Measurements from ENCODE around the gene SLC24A3.

The SLC24A3 gene

DNA sequence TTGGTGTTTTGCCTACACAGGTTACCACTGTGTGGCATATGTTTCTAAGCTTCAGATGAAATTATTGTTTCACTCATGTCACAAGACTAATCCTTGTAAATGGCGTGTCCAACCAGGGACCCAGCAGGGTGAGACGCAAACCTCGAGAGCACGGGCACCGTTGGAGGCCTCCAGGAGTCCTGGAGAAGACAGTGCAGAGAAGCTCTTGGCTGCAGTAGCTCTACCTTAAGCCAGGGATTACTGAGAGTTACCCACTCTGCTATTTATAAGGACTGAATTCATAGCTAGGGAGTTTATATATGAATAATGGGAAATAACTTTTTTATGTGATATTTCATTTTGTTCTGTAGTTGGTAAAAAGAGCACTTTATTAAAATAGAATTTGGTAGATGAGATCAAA, 137.4 kb downstream of the SLC24A3 start:
- no peak for DNase-seq

DNA sequence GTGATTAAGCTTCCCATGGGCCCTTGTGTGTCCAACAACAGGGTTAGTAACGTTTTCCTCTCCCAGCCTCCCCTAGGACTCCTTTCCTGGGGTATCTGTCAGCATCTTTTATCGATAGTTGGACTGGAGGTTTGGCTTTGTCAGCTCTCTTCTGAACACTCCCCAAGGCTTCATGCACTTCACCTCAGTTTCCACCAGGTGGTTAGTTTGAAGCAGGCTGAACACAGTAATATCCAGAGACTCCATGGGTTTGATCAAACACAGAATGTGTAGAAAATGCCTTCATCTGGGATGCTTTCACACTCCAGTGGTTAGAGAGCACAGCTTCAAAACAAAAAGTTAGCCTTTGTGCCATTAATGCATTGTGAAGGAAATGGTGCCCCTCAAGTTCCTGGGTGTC, 139.1 kb downstream of the SLC24A3 start:
- no peak for DNase-seq

GRCh38 chr20:19354950-19355349, 142.5 kb downstream of the SLC24A3 start:
- no peak for DNase-seq

DNA sequence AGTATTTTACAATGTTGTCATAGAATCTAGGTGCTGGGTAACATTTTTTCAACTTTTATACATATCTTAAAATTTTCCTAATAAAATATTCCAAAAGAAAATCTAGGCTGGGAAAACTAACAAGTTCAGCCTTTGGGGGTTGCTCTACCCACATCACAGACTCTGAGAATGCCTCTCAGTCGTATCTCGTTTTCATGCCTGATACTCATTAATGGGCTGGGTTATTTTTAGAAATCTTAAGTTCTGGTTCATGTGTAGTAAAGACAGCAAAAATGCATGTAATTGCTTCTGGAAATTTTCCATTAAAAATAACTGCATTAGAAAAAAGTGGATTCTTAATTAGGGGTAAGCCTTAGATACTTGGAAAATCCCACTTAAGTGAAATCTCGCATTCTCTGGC, 149.3 kb downstream of the SLC24A3 start:
- DNase-seq = no peak

DNA sequence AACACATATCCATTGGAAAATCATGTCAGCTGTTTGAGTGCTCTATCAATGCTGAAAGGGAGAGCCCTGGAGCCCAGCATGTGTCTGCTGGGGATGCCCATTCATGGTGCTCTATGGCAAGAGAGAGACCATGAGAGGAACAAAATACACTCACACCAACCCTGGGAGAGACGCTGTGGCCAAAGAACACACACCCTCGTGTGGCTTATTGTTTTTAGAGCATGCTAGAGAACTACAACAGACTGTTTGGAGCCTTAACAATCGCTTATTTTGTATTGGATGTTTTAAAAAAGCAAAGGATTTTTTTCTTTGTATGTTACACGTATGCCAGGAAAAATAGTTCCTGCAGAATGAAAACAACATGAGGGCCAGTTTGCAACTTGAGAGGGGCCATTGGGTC, 151.0 kb downstream of the SLC24A3 start:
- no peak for DNase-seq

DNA sequence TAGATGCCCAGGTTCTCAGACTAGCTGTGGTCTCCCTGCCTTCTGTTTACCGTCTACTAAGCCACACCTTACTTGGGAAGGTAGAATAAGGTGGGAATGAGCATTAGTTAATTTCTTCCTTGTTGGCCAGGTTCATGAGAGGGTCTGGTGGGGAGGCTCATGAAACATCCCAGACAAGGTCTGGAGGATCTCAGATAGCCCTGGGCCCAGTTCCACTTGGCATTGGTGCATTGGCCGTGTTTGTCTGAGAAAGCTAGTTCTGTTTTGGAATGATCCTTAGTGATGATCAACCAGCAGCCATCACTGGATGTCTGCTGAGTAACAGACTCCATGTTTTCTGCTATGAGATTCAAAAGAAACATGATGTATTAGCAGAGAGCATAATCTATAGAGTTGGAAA, 155.1 kb downstream of the SLC24A3 start:
- no peak for DNase-seq

GRCh38 chr20:19368351-19368750, 155.9 kb downstream of the SLC24A3 start:
- no peak for DNase-seq

- DNase-seq = no peak
These were observed 157.9 kb downstream of the SLC24A3 start for GRCh38 chr20:19370076-19371075.

DNA sequence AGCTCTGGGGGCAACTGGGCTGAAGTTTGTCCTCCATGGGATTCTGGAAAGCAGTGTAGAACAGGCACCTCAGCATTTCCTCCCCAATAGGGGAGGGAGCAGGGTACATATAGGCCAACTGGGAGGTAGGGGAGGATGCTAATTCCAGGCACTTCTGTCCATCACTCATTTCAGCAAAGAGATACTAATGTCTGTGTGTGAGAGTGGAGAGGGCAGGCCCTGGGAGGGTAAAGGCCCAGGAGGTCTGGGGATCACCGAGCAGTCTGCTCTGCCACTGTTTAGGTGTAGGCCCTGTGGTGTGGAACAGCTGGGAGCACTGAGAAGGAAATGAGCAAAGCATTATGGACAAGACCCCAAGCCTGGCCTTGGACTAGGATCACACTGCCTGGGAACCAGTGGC, 158.7 kb downstream of the SLC24A3 start:
- no peak for DNase-seq

DNA sequence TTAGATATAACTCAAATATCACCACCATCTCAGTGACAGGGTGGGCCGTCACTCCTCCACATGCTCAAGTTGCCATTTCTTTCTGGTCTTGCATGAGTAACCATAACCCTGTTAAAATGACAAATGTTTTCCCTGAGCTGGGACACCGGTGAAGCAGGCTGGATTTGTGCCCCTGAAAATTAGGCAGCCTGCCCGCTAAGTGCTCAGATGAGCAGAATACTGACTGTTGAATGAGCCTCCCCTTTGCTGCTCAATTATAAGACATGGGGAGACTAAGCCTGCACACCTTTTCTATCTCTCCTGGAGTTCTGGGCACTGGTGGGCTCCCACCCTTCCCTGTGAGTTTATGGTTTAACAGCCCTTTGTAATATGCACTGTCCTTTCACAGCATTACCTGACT, 161.8 kb downstream of the SLC24A3 start:
- no peak for DNase-seq

DNA sequence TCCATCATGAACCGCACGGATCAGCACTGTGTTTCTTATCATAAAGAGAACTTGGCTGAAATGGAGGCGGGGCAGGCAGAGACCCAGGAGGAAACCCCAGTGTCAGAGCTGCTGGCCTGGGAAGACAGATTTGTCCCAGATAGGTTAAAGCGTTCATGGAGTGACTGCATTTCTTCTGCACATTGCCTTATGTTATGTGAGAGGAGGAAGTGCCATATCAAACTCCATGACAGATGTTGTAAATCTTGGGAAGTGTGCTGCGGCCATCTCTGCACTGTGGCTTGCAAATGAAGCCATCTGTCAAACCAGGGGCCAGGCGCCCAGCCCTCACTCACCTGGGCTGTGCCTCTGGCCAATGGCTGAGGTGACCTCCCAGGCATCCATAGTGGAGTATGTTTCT, 163.0 kb downstream of the SLC24A3 start:
- DNase-seq = no peak

DNA sequence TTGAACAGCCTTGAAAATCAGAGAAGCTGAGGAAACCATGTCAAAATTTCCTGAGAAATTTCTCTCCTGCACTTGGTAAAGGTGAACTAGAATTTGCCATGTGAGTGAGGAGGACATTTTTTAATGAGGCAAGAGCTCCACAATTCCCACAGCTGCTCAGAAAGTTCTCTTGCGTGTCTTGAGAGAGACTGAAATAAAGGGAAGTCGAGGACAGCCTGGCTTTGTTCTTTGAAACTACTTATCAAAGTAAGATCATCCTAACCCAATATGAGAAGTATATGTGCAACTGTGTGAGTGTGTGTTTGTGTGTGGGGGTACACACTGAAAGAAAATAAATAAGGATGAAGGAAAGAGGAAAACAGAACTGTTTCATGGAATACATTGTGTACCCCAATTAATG, 163.4 kb downstream of the SLC24A3 start:
- no peak for DNase-seq

GRCh38 chr20:19376451-19377229, 164.2 kb downstream of the SLC24A3 start:
- no peak for DNase-seq

DNA sequence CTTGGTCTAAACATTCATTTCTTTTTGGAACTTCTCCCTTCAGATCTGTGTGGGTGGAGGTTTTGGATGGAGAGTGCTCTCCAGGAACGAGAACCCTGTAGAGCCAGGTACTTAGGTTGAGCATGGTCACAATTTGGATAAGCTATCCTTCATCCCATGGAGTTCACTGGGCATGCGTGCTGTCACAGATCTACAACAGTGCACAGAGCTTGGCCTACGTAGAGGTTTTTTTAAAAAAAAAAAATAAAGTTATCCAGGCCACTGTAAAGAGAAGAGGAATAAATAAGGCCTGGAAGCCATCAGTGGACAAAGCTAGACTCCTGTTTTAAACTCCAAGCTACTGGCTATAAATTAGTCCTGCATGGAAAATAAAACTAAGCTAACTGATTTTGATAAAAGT, 165.6 kb downstream of the SLC24A3 start:
- DNase-seq = no peak

DNA sequence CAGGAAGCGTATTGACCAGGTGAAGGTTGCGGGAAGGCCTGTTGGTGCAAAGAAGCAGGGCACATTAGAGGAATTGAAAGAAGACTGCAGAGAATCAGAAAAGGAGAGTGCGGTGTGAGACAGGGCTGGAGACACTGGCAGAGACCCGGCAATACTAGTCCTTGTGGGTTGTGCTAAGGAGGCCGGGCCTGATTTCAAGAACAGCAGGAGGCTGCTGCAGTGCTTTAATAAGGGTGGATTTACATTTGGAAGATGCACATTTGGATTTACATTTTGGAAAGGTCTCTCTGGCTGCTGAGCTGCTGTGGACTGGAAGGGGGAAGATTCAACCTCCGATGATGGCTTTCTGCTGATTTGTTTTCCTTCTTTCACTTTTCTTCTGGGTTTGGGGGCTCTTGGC, 167.8 kb downstream of the SLC24A3 start:
- no peak for DNase-seq

- DNase-seq = no peak
These were observed 169.5 kb downstream of the SLC24A3 start for GRCh38 chr20:19381947-19382346.

- no peak for DNase-seq
These were observed 170.2 kb downstream of the SLC24A3 start for GRCh38 chr20:19382386-19383340.

GRCh38 chr20:19384940-19385339, 172.5 kb downstream of the SLC24A3 start:
- DNase-seq = no peak

DNA sequence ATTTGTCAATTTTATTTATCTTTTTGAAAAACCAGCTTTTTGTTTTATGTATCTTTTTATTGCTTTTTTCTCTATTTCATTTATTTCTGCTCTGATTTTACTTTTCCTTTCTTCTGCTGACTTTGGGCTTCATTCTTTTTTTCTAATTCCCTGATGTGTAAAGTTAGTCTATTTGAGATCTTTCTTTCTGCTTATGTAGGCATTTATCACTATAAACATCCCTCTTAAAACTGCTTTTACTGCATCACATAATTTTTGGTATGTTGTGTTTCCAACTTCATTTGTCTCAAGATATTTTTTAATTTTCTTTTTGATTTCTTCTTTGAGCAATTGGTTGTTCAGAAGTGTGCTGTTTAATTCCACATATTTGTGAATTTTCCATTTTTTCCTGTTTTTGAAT, 174.8 kb downstream of the SLC24A3 start:
- no peak for DNase-seq

- no peak for DNase-seq
These were observed 180.1 kb downstream of the SLC24A3 start for GRCh38 chr20:19392344-19393130.

GRCh38 chr20:19396460-19397081, 184.1 kb downstream of the SLC24A3 start:
- no peak for DNase-seq

All from activated CD4-positive, alpha-beta T cell treated with anti-CD3 and anti-CD28 coated beads, Interleukin-2, amount 50 U/mL, for 16 hours (primary cell).